Liver (tissue), 9 donors: Measurements from ENCODE around the gene EFEMP2. TPM values are rescaled to one million over a fixed set of nuclear protein-coding genes. Genes with fewer than 3 reads are reported as not detected.

Experiments
- DNase-seq: peaks from one replicate; pipeline ENCODE4 v3.0.0-alpha.2; 2017; ENCODE audit warnings: low spot score
- H3K27ac ChIP-seq, 2 donors: one replicate each; pipeline ENCODE4 v1.7.0; 2013; ENCODE audit warnings: inconsistent platforms in 2 of 2, low read length in 2 of 2, control low read depth in 1 of 2, low read depth in 1 of 2, mild to moderate bottlenecking in 1 of 2
- H3K27me3 ChIP-seq, 4 donors: one replicate each; pipeline versions ENCODE4 v1.6.1 to v1.7.0; 2013; ENCODE audit warnings: low read length in 3 of 4, inconsistent platforms in 1 of 4, mild to moderate bottlenecking in 1 of 4, moderate library complexity in 1 of 4; ENCODE audit not compliant: control insufficient read depth in 4 of 4, insufficient read depth in 4 of 4
- H3K36me3 ChIP-seq, 4 donors: one replicate each; pipeline versions ENCODE4 v1.6.1 to v1.7.0; 2013; ENCODE audit warnings: low read length in 3 of 4, mild to moderate bottlenecking in 3 of 4, low read depth in 1 of 4, moderate library complexity in 1 of 4; ENCODE audit not compliant: control insufficient read depth in 4 of 4, insufficient read depth in 3 of 4
- H3K4me1 ChIP-seq, 4 donors: one replicate each; pipeline versions ENCODE4 v1.6.1 to v1.7.0; 2013; ENCODE audit warnings: low read length in 3 of 4, mild to moderate bottlenecking in 3 of 4, moderate library complexity in 1 of 4; ENCODE audit not compliant: control insufficient read depth in 4 of 4, insufficient read depth in 4 of 4
- H3K4me3 ChIP-seq, 3 donors: one replicate each; pipeline versions ENCODE4 v1.6.1 to v1.7.0; 2013; ENCODE audit warnings: low read length in 3 of 3, control low read depth in 1 of 3, low read depth in 1 of 3, mild to moderate bottlenecking in 1 of 3
- H3K9ac ChIP-seq, 2 donors: one replicate each; pipeline ENCODE4 v1.7.0; 2013; ENCODE audit warnings: low read length in 2 of 2, mild to moderate bottlenecking in 2 of 2, moderate library complexity in 2 of 2, control low read depth in 1 of 2, low read depth in 1 of 2
- H3K9me3 ChIP-seq, 4 donors: one replicate each; pipeline versions ENCODE4 v1.6.1 to v1.7.0; 2013; ENCODE audit warnings: low read length in 3 of 4; ENCODE audit not compliant: control insufficient read depth in 4 of 4
- EGR1 ChIP-seq, 2 donors: IDR thresholded peaks; 2 replicates each; pipeline ENCODE4 v1.6.1; 2016 to 2018; ENCODE audit warnings: antibody characterized with exemption in 2 of 2, low read depth in 2 of 2
- FOXA1 ChIP-seq: IDR thresholded peaks from 2 replicates; pipeline ENCODE4 v1.6.1; 2016; ENCODE audit warnings: antibody characterized with exemption
- FOXA2 ChIP-seq: IDR thresholded peaks from 2 replicates; pipeline ENCODE4 v1.6.1; 2016; ENCODE audit warnings: antibody characterized with exemption
- GABPA ChIP-seq, 2 donors: IDR thresholded peaks in 1 of 2; conservative IDR thresholded peaks in 1 of 2; 2 replicates each; pipeline ENCODE4 v1.6.1; 2016; ENCODE audit warnings: antibody characterized with exemption in 2 of 2, mild to moderate bottlenecking in 1 of 2, moderate library complexity in 1 of 2
- HNF4G ChIP-seq: IDR thresholded peaks from 2 replicates; pipeline ENCODE4 v1.6.1; 2016; ENCODE audit warnings: antibody characterized with exemption
- JUND ChIP-seq, 2 donors: IDR thresholded peaks; 2 replicates each; pipeline ENCODE4 v1.6.1; 2016; ENCODE audit warnings: antibody characterized with exemption in 2 of 2
- NR2F2 ChIP-seq: IDR thresholded peaks from 2 replicates; pipeline ENCODE4 v1.6.1; 2016; ENCODE audit warnings: antibody characterized with exemption
- RAD21 ChIP-seq, 2 donors: IDR thresholded peaks; 2 replicates each; pipeline ENCODE4 v1.6.1; 2016; ENCODE audit warnings: antibody characterized with exemption in 2 of 2, mild to moderate bottlenecking in 2 of 2
- RXRA ChIP-seq, 2 donors: IDR thresholded peaks; 2 replicates each; pipeline ENCODE4 v1.6.1; 2017 to 2018; ENCODE audit warnings: antibody characterized with exemption in 2 of 2, mild to moderate bottlenecking in 1 of 2
- SP1 ChIP-seq: IDR thresholded peaks from 2 replicates; pipeline ENCODE4 v1.6.1; 2018; ENCODE audit warnings: antibody characterized with exemption, mild to moderate bottlenecking
- YY1 ChIP-seq: IDR thresholded peaks from 2 replicates; pipeline ENCODE4 v1.6.1; 2016; ENCODE audit warnings: antibody characterized with exemption, mild to moderate bottlenecking
- WGBS: extraction: QIAGEN DNeasy Blood & Tissue Kit; methylation state at CpG from one replicate; pipeline ENCODE4 v1.1.7; 2013; 5-methylcytosine and 5-hydroxymethylcytosine counted together
- polyA plus RNA-seq, 2 donors: library from polyadenylated mRNA; stranded (reverse) in 1 of 2; unstranded in 1 of 2; fragments of 200-250 nt in 1 of 2; fragments of >200 nt in 1 of 2; fragmentation: Nextera tagmentation in 1 of 2; extraction: Ambion mirVana in 1 of 2; gene quantifications; one replicate each; pipeline versions ENCODE4 v1.2.1 to v1.2.3, GENCODE V29; 2013 to 2015
- total RNA-seq, 2 donors: library from RNA; depleted of rRNA; stranded (reverse); fragments of >200 nt; gene quantifications; one replicate each; pipeline ENCODE4 v1.2.3, GENCODE V29; 2014
- TF ChIP-seq, protein P1 (sequence below): IDR thresholded peaks from 2 replicates; pipeline ENCODE4 v1.6.1; 2016; ENCODE audit warnings: antibody characterized with exemption
- TF ChIP-seq, protein P2 (sequence below): IDR thresholded peaks from 2 replicates; pipeline ENCODE4 v1.6.1; 2016; ENCODE audit warnings: antibody characterized with exemption
- TF ChIP-seq, protein P3 (sequence below): fragments of 150-350 bp; IDR thresholded peaks from 2 replicates; pipeline ENCODE4 v1.5.1; 2017; ENCODE audit warnings: improper control_type of control experiment, low read depth, low read length; ENCODE audit not compliant: missing input control
- donor health status: healthy.
- donor health status: healthy.
- donor health status: healthy.
- donor health status: healthy.
- donor health status: healthy.

EFEMP2 gene
- total and polyA plus RNA-seq, 4 donors: 5.0 to 10.7 (median 5.3) TPM

DNA sequence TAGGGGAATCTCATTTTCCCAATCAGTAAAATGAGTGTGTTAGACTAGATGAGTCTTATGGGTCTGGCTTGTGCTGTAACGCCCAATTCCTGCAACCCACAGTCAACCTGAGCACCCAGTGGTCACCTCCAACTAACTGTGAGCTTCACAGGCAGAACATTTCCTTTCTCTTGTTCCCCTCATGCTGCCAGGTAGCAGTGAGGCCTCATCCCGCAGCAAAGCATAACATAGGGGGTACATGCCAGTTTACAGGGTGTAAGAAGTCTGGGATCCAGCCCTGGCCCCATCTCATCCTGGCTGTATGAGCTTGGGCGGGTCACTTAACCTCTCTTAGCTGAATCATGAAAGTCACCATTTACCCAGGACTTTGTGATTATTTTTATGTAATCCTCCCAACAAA is 3.7 kb downstream of the EFEMP2 start:
- Histone ChIP-seq H3K4me1 (peaks cover 0 to 20% (median 6%) of the 10 kb centered on the region in 4 donors), H3K36me3 (peaks cover 11 to 34% (median 12%) of the 10 kb centered on the region in 4 donors), H3K9me3 (no peaks in the 10 kb centered on the region), H3K27ac (no peak overlapping the region), H3K27me3 (no peaks in the 10 kb centered on the region), H3K9ac (no peak overlapping the region), H3K4me3 (no peak overlapping the region)
- DNase-seq: no peak
- TF ChIP-seq SP1: no peak
- no peak for TF ChIP-seq RAD21 (IDR thresholded peaks at IDR 0.05)
- TF ChIP-seq YY1: no peak
- TF ChIP-seq GABPA (IDR thresholded peaks at IDR 0.05 in 1 of 2, conservative IDR thresholded peaks at IDR 0.05 in 1 of 2): no peak
- TF ChIP-seq, protein P1, sequence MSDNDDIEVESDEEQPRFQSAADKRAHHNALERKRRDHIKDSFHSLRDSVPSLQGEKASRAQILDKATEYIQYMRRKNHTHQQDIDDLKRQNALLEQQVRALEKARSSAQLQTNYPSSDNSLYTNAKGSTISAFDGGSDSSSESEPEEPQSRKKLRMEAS: no peak
- no peak for TF ChIP-seq EGR1 (IDR thresholded peaks at IDR 0.05; ENCODE audit: low read depth in 2 of 2)
- TF ChIP-seq, protein P2, sequence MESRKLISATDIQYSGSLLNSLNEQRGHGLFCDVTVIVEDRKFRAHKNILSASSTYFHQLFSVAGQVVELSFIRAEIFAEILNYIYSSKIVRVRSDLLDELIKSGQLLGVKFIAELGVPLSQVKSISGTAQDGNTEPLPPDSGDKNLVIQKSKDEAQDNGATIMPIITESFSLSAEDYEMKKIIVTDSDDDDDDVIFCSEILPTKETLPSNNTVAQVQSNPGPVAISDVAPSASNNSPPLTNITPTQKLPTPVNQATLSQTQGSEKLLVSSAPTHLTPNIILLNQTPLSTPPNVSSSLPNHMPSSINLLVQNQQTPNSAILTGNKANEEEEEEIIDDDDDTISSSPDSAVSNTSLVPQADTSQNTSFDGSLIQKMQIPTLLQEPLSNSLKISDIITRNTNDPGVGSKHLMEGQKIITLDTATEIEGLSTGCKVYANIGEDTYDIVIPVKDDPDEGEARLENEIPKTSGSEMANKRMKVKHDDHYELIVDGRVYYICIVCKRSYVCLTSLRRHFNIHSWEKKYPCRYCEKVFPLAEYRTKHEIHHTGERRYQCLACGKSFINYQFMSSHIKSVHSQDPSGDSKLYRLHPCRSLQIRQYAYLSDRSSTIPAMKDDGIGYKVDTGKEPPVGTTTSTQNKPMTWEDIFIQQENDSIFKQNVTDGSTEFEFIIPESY: no peak
- no peak for TF ChIP-seq HNF4G
- no peak for TF ChIP-seq JUND (IDR thresholded peaks at IDR 0.05)
- TF ChIP-seq RXRA (IDR thresholded peaks at IDR 0.05): no peak
- TF ChIP-seq FOXA1: no peak
- no peak for TF ChIP-seq NR2F2
- TF ChIP-seq, protein P3, sequence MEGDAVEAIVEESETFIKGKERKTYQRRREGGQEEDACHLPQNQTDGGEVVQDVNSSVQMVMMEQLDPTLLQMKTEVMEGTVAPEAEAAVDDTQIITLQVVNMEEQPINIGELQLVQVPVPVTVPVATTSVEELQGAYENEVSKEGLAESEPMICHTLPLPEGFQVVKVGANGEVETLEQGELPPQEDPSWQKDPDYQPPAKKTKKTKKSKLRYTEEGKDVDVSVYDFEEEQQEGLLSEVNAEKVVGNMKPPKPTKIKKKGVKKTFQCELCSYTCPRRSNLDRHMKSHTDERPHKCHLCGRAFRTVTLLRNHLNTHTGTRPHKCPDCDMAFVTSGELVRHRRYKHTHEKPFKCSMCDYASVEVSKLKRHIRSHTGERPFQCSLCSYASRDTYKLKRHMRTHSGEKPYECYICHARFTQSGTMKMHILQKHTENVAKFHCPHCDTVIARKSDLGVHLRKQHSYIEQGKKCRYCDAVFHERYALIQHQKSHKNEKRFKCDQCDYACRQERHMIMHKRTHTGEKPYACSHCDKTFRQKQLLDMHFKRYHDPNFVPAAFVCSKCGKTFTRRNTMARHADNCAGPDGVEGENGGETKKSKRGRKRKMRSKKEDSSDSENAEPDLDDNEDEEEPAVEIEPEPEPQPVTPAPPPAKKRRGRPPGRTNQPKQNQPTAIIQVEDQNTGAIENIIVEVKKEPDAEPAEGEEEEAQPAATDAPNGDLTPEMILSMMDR: no peak
- no peak for TF ChIP-seq FOXA2
- WGBS: 95% methylated on average over 3 of the region's 3 CpGs

DNA sequence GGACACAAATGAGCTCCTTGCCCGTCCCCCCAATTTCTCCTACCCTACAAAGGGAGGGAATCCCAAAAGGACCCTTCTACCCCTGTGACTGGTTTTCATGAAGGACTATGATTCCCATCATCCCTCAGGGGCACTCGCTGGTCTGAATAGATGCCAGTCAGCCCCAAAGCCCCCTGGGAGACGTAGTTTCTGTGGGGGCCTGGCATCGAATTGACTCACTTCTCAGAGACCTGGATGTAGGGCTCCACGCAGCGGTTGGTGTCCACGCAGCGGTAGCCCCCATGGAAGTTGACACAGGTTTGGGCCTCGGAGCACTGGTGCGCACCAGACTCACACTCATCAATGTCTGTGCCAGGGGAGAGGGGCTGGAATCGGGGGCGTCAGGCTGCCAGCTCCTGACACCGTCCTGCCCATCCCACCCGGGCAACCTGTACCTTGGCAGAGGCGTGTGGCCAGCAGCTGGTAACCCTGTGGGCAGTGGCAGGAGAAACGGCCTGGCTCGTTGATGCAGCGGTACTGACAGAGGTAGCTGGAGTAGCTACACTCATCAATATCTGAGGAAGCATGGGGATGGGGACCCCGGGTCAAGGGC is 4.4 kb downstream of the EFEMP2 start:
- H3K4me1 ChIP-seq: peaks cover 0 to 14% (median 5%) of the 10 kb centered on the region in 4 donors
- DNase-seq: no peak
- peaks cover 16 to 38% (median 19%) of the 10 kb centered on the region in 4 donors for H3K36me3 ChIP-seq

More for the DNA sequence above, 4.4 kb downstream of the EFEMP2 start:
- Histone ChIP-seq H3K27ac (no peak overlapping the region), H3K27me3 (no peaks in the 10 kb centered on the region), H3K4me3 (no peak overlapping the region), H3K9me3 (no peaks in the 10 kb centered on the region), H3K9ac (no peak overlapping the region)
- no peak for TF ChIP-seq RXRA (IDR thresholded peaks at IDR 0.05)
- TF ChIP-seq, protein P2: no peak
- no peak for TF ChIP-seq YY1
- 90% methylated on average over 19 of the region's 19 CpGs for WGBS
